Left lung (tissue), 10 donors: ENCODE measurements around the gene PTDSS2. TPM values are rescaled to one million over a fixed set of nuclear protein-coding genes. Genes with fewer than 3 reads are reported as not detected.

ENCODE experiments used
- ATAC-seq: fragments of 200-7000 bp; cut with Tn5 transposase; one replicate; pipeline ENCODE4 v1.9.1; 2020; ENCODE audit warnings: moderate library complexity
- DNase-seq, 4 donors: peaks; one replicate each; pipeline ENCODE4 v3.0.0-alpha.2; 2013 to 2020
- H3K27ac ChIP-seq, 2 donors: fragments of 200-600 bp; sonication (generic) in 1 of 2; one replicate each; pipeline versions ENCODE4 v1.5.0 to v1.8.0; 2020 to 2021
- H3K27me3 ChIP-seq, 2 donors: fragments of 200-600 bp; sonication (generic) in 1 of 2; one replicate each; pipeline versions ENCODE4 v1.5.0 to v1.8.0; 2020 to 2021
- H3K36me3 ChIP-seq, 2 donors: fragments of 200-600 bp; sonication (generic) in 1 of 2; one replicate each; pipeline versions ENCODE4 v1.5.0 to v1.8.0; 2020 to 2021
- H3K4me1 ChIP-seq, 2 donors: fragments of 200-600 bp; one replicate each; pipeline ENCODE4 v1.8.0; 2021
- H3K4me3 ChIP-seq, 2 donors: fragments of 200-600 bp; sonication (generic) in 1 of 2; one replicate each; pipeline versions ENCODE4 v1.5.0 to v1.8.0; 2020 to 2021; ENCODE audit warnings: mild to moderate bottlenecking in 1 of 2
- H3K9me3 ChIP-seq, 2 donors: fragments of 200-600 bp; sonication (generic) in 1 of 2; one replicate each; pipeline versions ENCODE4 v1.5.0 to v1.8.0; 2020 to 2021
- intact Hi-C, 2 donors: fragments of 100-400 bp; cut with DNase I; formaldehyde crosslinking; loops; one replicate each; pipeline versions ENCODE4 v1.11.2 to v1.14.2; 2022
- polyA plus RNA-seq, 6 donors: library from polyadenylated mRNA; unstranded; fragments of 120-200 nt; gene quantifications; one replicate each; pipeline ENCODE4 v1.2.1, GENCODE V29; 2013; ENCODE audit not compliant: insufficient read length in 6 of 6
- total RNA-seq, 2 donors: library from RNA; stranded (reverse); fragmentation: NEBNext Ultra II Directional; extraction: Animal tissue kit (Norgen Biotek cat#: 25700); gene quantifications; one replicate each; pipeline ENCODE4 v1.2.1, GENCODE V29; 2021
- TF ChIP-seq, protein P1 (sequence below), 2 donors: fragments of 200-600 bp; sonication (generic) in 1 of 2; IDR thresholded peaks; one replicate each; pipeline versions ENCODE4 v1.5.0 to v1.8.0; 2021; ENCODE audit warnings: antibody characterized with exemption in 2 of 2
- donor health status: DM: no; HTN: yes; CAD: no.
- donor health status: DM: no; HTN: no; CAD: no.

The PTDSS2 gene
- total and polyA plus RNA-seq, 8 donors: 21.5 to 30.3 (median 25.7) TPM

GRCh38 chr11:531919-532526, 81.9 kb downstream of the PTDSS2 start:
- ATAC-seq (no peak), DNase-seq (no peak)

DNA sequence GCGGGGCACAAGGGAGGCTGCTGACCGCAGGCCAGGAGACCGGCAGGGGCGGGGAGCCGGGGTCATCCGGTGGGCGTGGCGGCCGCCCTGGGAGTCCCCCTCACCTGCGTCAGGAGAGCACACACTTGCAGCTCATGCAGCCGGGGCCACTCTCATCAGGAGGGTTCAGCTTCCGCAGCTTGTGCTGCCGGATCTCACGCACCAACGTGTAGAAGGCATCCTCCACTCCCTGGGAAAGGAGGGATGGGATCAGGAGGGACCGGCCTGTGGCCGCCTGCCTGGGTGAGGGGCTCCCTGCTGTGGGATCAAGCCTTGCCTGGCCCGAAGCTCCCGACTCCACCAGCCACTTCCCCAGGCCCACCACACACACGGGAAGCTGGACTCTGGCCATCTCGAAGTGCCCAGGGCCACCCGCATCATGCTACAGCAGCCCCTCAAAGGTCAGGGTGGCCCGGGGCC, 82.5 kb downstream of the PTDSS2 start:
- no peak overlapping the region for H3K4me3 ChIP-seq
- intact Hi-C loops: no loop called here
- H3K27ac ChIP-seq: no peak overlapping the region
- no peaks in the 10 kb centered on the region for H3K9me3 ChIP-seq
- ATAC-seq: no peak
- H3K27me3 ChIP-seq: peaks cover 0 to 18% of the 10 kb centered on the region in 2 donors
- TF ChIP-seq, protein P1, sequence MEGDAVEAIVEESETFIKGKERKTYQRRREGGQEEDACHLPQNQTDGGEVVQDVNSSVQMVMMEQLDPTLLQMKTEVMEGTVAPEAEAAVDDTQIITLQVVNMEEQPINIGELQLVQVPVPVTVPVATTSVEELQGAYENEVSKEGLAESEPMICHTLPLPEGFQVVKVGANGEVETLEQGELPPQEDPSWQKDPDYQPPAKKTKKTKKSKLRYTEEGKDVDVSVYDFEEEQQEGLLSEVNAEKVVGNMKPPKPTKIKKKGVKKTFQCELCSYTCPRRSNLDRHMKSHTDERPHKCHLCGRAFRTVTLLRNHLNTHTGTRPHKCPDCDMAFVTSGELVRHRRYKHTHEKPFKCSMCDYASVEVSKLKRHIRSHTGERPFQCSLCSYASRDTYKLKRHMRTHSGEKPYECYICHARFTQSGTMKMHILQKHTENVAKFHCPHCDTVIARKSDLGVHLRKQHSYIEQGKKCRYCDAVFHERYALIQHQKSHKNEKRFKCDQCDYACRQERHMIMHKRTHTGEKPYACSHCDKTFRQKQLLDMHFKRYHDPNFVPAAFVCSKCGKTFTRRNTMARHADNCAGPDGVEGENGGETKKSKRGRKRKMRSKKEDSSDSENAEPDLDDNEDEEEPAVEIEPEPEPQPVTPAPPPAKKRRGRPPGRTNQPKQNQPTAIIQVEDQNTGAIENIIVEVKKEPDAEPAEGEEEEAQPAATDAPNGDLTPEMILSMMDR (IDR thresholded peaks at IDR 0.05): no peak
- peaks cover 11 to 37% of the 10 kb centered on the region in 2 donors for H3K4me1 ChIP-seq
- no peak for DNase-seq
- H3K36me3 ChIP-seq: peaks cover 0 to 32% of the 10 kb centered on the region in 2 donors

More at GRCh38 chr11:531919-532526, 81.9 kb downstream of the PTDSS2 start:
- H3K9me3 ChIP-seq: no peaks in the 10 kb centered on the region
- intact Hi-C loops: no loop called here
- no peak overlapping the region for H3K27ac ChIP-seq
- no peak overlapping the region for H3K4me3 ChIP-seq
- TF ChIP-seq, protein P1 (IDR thresholded peaks at IDR 0.05): no peak
- peaks cover 0 to 13% of the 10 kb centered on the region in 2 donors for H3K27me3 ChIP-seq
- peaks cover 6 to 32% of the 10 kb centered on the region in 2 donors for H3K4me1 ChIP-seq
- H3K36me3 ChIP-seq: peaks cover 0 to 32% of the 10 kb centered on the region in 2 donors

GRCh38 chr11:532986-533585, 83.0 kb downstream of the PTDSS2 start:
- Histone ChIP-seq H3K36me3 (peaks cover 0 to 32% of the 10 kb centered on the region in 2 donors), H3K9me3 (no peaks in the 10 kb centered on the region), H3K4me3 (no peak overlapping the region), H3K4me1 (peaks cover 14 to 43% of the 10 kb centered on the region in 2 donors), H3K27ac (no peak overlapping the region), H3K27me3 (peaks cover 0 to 23% of the 10 kb centered on the region in 2 donors)
- TF ChIP-seq, protein P1 (IDR thresholded peaks at IDR 0.05): no peak
- intact Hi-C loops: no loop called here
- no peak for DNase-seq
- ATAC-seq: no peak

DNA sequence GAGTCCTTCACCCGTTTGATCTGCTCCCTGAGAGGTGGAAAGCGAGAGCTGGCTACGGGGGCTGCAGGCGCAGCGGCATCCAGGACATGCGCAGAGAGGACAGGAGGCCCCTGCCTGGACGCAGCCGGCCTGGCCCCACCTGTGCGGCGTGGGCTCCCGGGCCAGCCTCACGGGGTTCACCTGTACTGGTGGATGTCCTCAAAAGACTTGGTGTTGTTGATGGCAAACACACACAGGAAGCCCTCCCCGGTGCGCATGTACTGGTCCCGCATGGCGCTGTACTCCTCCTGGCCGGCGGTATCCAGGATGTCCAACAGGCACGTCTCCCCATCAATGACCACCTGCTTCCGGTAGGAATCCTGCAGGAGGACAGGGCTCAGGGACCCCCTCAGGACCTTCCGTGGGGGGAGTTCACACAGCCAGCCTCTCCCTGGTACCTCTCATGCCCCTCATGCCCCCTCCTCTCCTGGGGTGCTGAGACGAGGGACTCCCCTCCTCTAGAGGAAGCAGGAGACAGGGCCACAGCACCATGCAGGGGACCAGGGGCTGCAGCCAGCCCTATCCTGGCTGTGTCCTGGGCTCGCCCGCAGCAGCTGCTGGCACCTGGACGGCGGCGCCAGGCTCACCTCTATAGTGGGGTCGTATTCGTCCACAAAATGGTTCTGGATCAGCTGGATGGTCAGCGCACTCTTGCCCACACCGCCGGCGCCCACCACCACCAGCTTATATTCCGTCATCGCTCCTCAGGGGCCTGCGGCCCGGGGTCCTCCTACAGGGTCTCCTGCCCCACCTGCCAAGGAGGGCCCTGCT, 83.7 kb downstream of the PTDSS2 start:
- Histone ChIP-seq H3K36me3 (peaks cover 0 to 32% of the 10 kb centered on the region in 2 donors), H3K4me3 (peak overlapping the region; percentile 80 to 88), H3K27ac (no peak overlapping the region), H3K27me3 (peaks cover 0 to 29% of the 10 kb centered on the region in 2 donors), H3K4me1 (peaks cover 14 to 46% of the 10 kb centered on the region in 2 donors), H3K9me3 (no peaks in the 10 kb centered on the region)
- DNase-seq (peak in 1 of 4 donors; percentile 33), ATAC-seq (no peak)
- TF ChIP-seq, protein P1 (IDR thresholded peaks at IDR 0.05): no peak
- intact Hi-C loops: no loop called here
